GM20431 (cell line): ENCODE results near the gene ZNF236.
"Not testable (repeated sequence)": the region's sequence is repeated elsewhere in the genome, so short reads cannot be mapped to it uniquely, and the experiment has no call there.

ENCODE experiments used
- in situ Hi-C: fragments of 300-500 bp; cut with MseI, MboI; formaldehyde crosslinking; loops from one replicate; pipeline ENCODE4 v1.15.0; 2020; ENCODE audit warnings: low sequenced_read_pairs; ENCODE audit not compliant: unreplicated experiment

ZNF236 gene

DNA sequence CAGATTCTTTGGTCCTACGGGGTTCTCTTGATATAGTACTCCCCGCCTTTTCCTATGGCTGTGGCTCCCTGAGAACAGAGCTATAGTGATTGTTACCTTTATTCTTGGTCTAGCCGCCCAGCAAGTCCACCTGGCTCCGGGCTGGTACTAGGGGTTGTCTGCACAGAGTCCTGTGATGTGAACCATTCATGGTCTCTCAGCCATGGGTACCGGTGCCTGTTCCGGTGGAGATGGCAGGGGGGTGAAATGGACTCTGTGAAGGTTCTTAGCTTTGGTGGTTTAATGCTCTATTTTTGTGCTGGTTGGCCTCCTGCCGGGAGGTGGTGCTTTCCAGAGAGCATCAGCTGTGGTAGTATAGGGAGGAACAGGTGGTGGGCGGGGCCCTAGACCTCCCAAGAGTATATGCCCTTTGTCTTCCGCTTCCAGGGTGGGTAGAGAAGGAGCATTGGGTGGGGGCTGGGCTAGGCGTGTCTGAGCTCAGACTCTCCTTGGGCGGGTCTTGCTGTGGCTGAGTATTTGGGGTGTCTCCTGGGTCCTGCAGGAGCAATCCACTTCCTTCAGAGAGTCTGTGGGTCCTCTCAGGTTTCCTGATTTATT is 143.3 kb downstream of the ZNF236 start:
- in situ Hi-C loops = not testable (repeated sequence)

DNA sequence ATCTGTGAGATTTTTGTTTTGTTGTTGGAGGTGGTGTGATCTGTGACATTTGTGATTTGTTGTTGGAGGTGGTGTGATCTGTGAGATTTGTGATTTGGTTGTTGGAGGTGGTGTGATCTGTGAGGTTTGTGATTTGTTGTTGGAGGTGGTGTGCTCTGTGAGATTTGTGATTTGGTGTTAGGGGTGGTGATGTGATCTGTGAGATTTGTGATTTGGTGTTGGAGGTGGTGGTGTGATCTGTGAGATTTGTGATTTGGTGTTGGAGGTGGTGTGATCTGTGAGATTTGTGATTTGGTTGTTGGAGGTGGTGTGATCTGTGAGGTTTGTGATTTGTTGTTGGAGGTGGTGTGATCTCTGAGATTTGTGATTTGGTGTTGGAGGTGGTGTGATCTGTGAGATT is 144.9 kb downstream of the ZNF236 start:
- in situ Hi-C loops = not testable (repeated sequence)

DNA sequence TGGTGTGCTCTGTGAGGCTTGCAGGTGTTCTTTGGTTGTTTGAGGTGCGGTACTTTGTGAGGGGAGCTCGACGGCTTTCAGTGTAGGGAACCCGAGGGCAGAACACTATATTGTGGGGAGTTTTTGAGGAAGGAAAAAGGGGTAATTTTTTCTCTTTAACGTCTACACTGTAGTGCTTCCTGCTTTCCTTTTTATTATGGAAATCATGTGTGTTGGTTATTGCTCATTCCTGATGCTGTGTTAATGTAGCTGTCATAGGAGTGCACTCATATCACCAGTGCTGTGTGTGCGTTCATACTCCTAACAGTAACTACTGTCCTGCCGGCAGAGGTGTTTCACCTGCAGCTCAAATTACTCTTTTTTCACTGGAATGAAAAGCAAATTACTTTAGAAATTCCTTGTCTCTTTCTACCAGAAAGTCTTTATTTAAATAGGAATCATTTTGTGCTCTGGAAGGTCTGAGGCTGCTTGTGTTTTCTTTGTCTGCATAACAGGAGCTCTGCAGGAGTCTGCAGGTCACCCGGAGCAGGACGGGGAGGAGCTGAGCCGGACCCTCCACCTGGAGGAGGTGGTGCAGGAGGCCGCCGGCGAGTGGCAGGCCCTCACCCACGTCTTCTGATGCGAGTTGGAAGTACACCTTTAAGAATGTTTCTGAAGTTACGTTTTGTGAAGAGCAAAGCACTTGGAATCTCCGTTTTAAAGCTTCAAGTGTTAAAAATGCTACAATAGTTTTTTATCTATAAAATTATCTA is 145.5 kb downstream of the ZNF236 start:
- in situ Hi-C loops = no loop called here

DNA sequence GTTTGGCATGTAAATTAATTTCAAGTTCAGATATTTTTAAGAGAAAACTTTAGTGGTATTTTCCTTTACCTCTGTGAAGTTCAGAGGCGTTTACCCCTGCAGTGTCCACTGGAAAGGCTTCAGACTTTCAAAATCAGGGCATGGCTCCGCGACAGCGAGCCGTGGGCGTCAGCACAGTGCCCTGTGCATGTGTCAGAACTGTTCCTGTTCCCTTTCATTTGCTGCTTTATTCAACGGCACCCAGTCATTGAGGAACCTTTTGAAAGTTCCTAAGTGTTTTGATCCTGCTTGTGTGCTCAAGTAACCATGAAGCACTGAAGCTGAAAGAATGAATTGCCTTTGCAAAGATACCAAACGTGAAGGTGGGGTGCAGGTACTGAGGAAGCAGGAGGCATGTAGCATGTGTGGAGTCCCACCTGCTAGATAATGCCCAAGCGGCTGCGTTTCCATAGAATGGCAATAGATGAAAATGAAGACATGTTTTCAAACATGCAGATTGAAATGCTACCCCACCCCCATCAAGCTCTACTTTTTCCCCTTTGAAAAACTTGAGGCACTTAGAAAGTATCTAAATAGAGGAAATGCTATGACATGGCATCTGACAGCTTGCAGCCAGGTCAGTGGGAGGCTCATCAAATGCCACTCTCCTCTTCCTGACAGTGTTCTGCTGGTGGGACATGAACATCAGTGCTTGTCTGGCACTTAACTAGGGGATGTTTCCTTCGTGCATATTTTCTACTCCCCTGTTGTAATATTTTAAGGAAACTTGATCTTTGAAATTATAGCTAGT is 148.6 kb downstream of the ZNF236 start:
- in situ Hi-C loops = no loop called here

DNA sequence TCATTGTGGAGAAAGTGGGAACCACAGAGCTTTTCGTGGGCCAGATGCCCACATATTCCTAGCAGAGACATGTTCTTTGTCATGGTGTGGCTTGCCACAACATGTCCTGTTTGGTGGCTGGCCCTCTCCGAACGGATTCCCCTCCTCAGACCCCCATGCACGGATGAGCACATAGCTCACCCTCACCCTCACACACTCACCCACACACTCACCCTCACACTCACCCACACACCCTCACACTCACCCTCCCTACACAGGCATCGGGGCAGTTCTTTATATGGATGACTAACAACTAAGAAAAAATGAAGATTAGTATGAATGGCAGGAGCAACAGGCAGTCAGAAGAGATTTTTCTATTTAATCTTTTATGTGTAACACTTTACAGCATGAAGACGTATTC is 149.9 kb downstream of the ZNF236 start:
- in situ Hi-C loops = no loop called here

DNA sequence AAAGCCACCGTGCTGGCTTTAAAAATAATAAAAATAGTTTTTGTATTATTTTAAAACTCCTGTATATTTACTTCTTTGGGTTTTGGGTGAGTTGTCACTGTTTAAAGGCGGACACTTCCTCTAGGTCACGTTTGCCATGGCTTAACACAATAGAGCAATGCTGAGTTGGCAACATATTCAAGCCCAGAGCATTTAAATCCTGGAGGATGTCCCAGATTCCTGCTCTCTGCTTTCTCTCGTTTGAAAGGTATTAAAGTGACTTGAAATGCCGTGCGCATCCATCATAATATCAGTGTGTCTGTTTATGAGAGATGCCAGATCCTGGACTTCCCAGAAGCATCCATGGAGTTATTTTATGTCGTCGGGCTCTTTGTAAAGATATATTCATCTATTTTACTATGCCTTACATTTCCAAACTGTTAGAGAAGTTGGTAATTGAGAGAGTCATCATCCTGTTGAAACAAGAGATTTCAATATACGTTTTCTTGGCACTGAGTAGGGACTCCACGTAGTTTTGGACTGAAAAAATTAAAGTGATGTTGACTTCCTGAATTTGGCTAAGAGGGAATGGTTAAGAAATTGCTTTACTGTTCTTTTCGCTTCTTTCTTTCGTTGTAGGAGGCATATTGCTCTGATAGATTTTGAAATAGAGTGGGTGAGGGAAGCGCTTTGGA is 150.6 kb downstream of the ZNF236 start:
- in situ Hi-C loops = no loop called here

DNA sequence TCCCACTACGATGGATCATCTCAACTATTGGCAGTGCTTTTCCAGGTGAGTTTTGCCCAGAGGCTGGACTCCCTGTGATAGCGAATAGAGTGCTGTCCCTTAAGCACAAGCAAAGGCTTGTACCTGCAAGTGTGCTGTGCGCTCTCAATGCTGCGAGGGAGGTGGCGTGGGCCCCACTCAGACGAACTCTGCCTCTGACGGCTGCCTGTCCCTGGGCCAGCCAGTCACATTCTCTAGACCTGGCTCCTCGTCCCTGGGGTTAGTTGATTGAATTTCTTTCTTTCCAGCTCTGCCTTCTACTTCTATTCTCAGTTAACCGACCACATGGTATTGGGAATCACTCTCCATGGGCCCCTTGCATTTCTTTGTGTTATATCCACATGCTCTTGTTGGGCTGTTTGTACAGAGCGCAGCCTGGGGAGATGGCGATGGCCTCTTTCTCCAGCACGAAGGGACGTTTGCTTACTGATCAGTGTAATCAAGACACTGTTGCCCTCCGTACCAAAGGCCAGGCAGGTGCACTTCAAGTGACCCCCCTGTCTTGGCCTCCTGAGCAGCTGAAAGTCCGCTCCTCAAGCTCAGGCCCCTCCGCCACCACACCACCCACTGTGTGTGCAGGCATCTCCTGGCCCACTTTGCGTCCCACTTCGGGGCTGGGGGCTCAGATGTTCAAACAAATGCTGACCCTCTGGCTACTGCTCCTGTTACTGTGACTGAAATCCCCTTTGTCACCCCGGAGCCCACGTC is 151.3 kb downstream of the ZNF236 start:
- in situ Hi-C loops = no loop called here

DNA sequence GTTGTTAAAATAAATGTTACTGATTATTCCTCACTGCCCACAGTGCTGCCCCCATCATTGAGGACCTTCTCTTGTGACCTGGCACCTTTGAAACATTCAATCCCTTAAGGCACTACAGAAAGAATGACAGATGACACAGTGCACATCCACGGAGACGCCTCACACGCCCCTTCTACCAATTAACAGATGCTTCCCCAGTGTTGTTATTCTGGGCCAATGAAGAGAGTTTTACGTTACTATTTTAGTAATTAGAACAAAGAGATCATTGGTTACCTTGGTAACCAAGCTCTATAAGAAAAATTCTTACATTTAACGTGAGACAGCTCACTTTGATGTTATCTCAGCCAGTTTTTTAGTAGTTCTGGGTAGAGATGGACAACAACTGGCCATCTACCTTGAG is 152.0 kb downstream of the ZNF236 start:
- in situ Hi-C loops = no loop called here

DNA sequence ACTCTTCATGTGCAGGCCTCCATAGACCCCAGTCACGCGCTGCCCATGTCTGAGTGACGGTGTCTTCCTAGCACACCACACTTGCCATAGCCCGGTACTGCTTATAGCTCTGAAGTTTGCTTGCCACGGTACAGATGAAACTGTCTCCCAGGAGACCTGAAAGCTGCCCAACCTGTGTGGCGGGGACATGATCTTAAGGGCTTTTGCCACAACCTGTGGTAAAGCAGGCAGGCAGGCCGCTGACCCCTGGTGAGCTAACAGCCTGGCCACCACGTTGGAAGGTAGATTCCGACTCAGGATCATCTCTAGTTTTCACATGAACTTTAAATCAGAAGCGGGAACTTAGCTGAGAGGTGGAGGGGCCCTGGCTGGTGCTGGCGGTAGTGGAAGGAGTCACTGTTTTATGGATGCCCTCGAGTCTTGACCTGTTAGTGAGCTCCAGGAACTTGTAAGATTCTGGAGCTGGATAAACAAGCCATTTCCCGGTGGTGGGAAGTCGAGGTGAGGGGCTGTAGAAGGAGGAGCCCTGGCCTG is 153.3 kb downstream of the ZNF236 start:
- in situ Hi-C loops = no loop called here

DNA sequence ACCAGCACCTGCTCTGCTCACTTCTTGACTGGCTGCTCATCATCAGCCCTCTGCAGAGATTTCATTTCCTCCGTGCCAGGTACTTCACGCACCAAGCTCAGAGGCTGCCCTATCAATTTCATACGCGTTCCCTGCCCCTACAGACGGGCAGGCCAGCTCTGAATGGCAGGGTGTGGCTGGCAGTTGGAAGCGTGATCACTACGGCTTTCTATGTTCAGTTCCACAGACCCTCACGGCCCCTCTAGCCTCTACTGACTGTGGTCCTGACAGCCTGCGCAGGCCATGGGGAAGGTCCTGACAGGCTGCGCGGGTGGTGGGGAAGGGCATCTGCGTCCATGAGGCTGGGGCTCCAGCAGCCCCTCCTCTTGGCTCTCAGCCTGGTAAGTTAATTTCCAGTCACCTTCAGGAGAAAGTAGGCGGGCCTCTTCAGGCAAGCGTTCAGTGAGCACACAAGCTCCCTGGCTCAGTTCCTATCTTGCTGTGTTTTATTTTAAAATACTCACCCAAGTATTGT is 154.8 kb downstream of the ZNF236 start:
- in situ Hi-C loops = no loop called here

DNA sequence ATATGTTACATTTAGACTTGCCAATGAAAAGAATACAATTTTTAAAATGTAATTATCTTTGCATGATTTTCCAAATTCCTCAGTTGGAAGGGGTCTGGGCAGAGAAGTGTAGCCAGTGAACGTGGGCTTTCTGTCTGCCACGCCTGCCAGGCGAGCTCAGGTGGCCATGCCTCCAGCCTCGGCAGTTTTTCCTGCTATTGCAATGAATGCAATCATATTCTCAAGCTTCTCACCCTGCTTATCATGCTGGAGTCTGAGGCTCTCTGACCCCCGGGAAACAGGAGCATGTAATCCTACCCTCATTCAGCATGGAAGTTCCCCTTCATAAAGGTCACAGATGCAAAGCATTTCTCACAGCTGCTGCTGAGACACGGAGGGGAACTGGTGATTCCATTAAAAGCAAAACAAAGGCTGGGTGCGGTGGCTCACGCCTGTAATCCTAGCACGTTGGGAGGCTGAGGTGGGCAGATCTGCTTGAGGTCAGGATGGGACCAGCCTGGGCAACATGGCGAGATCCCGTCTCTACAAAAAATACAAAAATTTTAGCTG is 155.4 kb downstream of the ZNF236 start:
- in situ Hi-C loops = no loop called here

DNA sequence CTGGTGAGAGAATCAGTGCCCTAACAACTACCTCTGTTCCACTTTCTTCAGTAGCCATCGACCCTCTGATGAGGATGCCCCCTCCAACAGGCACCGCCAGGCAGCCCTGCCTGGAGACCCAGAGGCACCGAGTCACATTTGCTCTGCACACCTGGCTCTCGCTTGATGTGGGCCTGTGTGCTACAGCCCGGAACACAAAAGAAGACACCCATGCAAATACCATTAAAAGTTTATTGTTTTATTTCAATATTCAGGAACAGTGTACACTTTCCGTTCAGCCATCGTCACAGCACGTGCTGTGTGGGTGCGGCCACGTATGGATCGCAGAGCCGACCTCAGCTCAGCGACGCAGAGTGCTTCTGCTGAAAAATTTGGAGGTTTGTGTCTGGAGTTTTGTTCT is 156.3 kb downstream of the ZNF236 start:
- in situ Hi-C loops = no loop called here

DNA sequence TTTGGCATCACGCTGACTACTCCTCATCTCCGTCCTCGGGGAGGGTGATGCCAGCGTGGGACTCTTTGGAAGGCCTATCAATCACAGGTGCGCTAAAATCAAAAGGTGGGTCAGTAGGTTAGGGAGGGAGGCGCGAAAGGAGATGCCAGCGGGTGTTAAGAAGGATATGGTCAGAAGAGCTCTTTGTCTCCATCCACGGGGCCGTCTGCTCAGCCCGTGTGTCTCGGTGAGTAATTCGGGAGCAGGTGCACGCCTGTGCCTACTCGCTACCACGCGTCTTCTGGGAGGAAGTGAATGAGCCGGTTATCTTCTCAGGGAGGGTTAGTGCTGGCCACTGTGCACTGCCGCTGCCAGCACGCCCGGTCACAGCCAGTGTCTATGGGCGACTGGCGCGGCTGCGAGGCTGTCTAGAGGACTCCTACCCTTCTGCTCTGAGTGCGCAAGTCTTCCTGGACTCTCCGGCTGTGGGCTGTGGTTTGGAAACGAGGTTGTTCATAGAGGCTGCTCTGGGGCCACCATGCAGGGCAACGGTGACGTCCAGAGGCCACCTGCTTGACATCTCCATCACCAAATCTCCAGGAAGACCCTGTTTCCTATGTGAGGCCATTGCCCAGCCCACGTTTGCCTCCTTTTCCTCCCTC is 156.9 kb downstream of the ZNF236 start:
- in situ Hi-C loops = no loop called here

DNA sequence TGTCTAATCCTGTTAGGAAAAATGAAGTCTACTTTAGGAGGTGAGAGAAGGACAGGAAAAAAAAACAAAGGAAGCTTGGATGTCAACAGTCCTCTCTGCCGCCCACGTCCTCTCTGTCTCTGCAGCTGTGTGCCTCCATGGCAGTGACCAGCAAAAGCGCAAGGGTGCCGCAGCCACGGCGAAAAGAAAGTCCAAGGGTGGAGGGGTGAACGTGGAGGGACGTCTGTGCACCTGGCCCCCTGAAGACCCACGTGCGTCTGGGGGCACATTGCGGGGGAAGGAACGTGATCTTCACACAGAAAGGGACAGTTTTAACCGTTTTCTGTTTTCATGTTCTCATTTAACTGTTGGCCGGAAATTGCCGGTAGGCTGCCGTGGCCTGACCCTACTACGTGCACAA is 157.5 kb downstream of the ZNF236 start:
- in situ Hi-C loops = loop anchor here (10.0 kb wide), 1 partner anchor 55 kb away; no protein-coding TSS in a partner anchor

DNA sequence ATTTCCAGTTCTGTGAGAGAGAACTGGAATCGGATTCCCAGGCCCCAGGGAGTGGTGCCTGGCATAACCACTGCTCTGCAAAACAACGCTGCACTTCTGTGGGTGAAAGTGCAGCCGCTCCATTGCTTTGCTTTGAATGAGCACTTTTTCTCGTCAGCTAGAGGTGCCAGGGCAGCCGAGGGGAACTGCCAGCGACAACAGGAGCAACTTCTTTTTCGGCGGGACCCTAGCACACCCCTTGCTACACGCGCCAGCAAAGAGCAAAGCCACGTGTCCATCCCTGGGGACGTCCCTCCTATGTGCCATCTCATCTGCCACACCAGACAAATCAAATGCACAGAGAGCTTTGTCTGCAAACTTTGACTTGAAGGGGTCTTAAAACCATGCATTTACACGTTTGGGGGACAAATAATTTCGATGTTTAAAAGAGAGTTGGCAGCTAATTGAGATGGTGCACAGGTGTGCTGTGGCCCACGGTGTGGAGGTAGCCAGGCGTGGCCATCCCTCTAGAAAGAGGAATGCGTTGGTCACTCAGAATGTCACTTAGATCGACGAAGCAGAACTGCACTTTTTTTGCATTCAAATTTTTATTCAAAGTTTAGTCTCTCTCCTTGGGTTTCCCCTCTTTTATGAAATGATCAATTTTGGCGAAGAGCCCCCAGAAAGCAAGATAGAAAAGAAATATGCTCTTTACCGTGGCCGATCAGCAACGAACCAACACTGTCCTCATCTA is 158.5 kb downstream of the ZNF236 start:
- in situ Hi-C loops = loop anchor here (10.0 kb wide), 1 partner anchor 56 kb away; no protein-coding TSS in a partner anchor

DNA sequence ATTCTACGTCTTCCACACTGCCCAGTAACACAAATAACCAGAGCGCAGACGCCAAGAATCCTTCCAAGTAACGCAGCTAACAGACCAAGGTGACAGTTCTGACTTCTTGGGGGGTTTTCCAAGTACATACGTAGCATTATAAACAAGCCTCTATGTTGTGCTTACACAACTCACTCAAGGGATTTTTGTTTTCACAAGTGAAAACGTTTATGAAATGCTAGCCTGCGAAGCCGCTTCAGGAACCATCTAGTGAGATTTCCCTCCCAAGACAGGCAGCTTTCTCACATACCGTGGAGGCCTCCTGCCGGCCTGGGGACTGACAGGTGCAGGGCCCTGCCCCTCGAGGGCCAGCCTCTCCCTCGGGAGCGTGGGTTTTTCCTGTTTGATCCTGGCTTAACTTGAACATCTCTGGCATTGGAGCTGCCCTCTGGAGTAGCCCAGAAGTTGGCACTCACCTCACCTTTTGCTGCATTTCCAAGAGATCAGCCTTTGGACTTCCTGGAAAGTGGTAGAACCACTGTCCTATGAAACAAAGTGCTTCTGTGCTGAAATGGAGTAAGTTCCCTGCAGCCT is 159.1 kb downstream of the ZNF236 start:
- in situ Hi-C loops = loop anchor here (10.0 kb wide), 1 partner anchor 57 kb away; no protein-coding TSS in a partner anchor

DNA sequence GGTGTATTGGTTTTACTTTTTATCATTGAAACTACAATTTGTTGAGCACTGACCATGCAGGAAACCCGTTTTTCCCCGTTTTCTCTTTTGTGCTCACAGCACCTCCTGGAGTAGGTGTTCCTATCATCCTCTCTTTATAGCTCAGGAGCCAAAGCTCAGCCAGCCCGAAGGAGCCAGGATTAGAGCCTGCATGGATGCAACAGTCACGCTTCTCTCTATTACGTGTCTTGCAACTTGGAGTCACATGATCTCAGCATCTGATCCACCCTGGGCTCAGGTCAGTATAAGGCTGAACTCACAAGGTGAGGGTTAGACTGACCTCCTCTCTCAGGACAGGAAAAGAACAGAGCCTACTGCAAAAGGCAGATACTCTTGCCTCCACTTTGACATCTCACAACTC is 159.7 kb downstream of the ZNF236 start:
- in situ Hi-C loops = loop anchor here (10.0 kb wide), 1 partner anchor 57 kb away; no protein-coding TSS in a partner anchor
